SH-SY5Y (cell line): ENCODE results near the gene NAV2.

Experiments used
- GATA2 ChIP-seq: IDR thresholded peaks from 2 replicates; pipeline ENCODE4 v1.6.1; 2011; ENCODE audit warnings: mild to moderate bottlenecking, low read depth, low read length
- GATA3 ChIP-seq: IDR thresholded peaks from 2 replicates; pipeline ENCODE4 v1.6.1; 2011; ENCODE audit warnings: low read depth, mild to moderate bottlenecking, low read length, moderate library complexity

GRCh38 chr11:19788435-19788834, 75.8 kb downstream of the NAV2 start:
- TF ChIP-seq GATA3 (no peak), GATA2 (no peak)
